HEK293 (cell line): Measurements from ENCODE around the gene HOXB4.

Experiments
- CTCF ChIA-PET: fragments of 350-600 bp; formaldehyde crosslinking; extraction: SDS; loops from one replicate; lab custom pipeline; 2021; ENCODE audit warnings: antibody characterized with exemption; lab: Yijun Ruan, JAX
- POLR2A ChIA-PET: fragments of 300-600 bp; formaldehyde crosslinking; extraction: SDS; loops from one replicate; lab custom pipeline; 2020; ENCODE audit warnings: antibody characterized with exemption, inconsistent platforms; lab: Yijun Ruan, JAX
- H3K27ac ChIP-seq: fragments of 200-500 bp; sonication (Bioruptor generic); 2 replicates; pipeline ENCODE4 v1.5.1; 2014; ENCODE audit warnings: low read depth, low read length, control low read depth, inconsistent platforms; ENCODE audit errors: extremely low read depth
- H3K36me3 ChIP-seq, 2 experiments: fragments of 200-500 bp in 1 of 2; sonication (Bioruptor generic) in 1 of 2; 1 replicate in 1 of 2; 2 replicates in 1 of 2; pipeline ENCODE4 v1.5.1; 2014 to 2017; ENCODE audit warnings: inconsistent platforms in 2 of 2, low read length in 2 of 2; ENCODE audit not compliant: control insufficient read depth in 2 of 2, insufficient read depth in 1 of 2
- H3K4me1 ChIP-seq: fragments of 200-500 bp; sonication (Bioruptor generic); 2 replicates; pipeline ENCODE4 v1.5.1; 2014; ENCODE audit warnings: mild to moderate bottlenecking, low read length, inconsistent platforms; ENCODE audit not compliant: control insufficient read depth, insufficient read depth
- H3K4me3 ChIP-seq: 2 replicates; pipeline ENCODE4 v1.5.1; 2011; ENCODE audit warnings: low read depth, mild to moderate bottlenecking, control low read depth, low read length, moderate library complexity
- H3K9me3 ChIP-seq: fragments of 200-500 bp; sonication (Bioruptor generic); 2 replicates; pipeline ENCODE4 v1.5.1; 2014; ENCODE audit warnings: low read depth, low read length, inconsistent platforms; ENCODE audit not compliant: control insufficient read depth, insufficient read depth
- EGR2 ChIP-seq: fragments of 450-650 bp; formaldehyde crosslinking; IDR thresholded peaks from 2 replicates; pipeline ENCODE4 v1.5.1; 2016; ENCODE audit warnings: low read depth, missing biosample characterization, missing genetic modification characterization
- IKZF3 ChIP-seq: fragments of 450-650 bp; IDR thresholded peaks from 2 replicates; pipeline ENCODE4 v1.5.0; 2018; ENCODE audit warnings: missing biosample characterization, mild to moderate bottlenecking, missing genetic modification characterization, moderate library complexity
- OSR2 ChIP-seq: fragments of 450-650 bp; formaldehyde crosslinking; IDR thresholded peaks from 2 replicates; pipeline ENCODE4 v1.5.1; 2016; ENCODE audit warnings: missing biosample characterization, missing genetic modification characterization
- PRDM1 ChIP-seq: fragments of 450-650 bp; formaldehyde crosslinking; IDR thresholded peaks from 2 replicates; pipeline ENCODE4; 2016; ENCODE audit warnings: missing biosample characterization, missing genetic modification characterization
- REPIN1 ChIP-seq: fragments of 450-650 bp; formaldehyde crosslinking; IDR thresholded peaks from 2 replicates; pipeline ENCODE4 v1.5.1; 2017; ENCODE audit warnings: missing biosample characterization, missing genetic modification characterization, low read depth
- ZBTB10 ChIP-seq: fragments of 450-650 bp; formaldehyde crosslinking; IDR thresholded peaks from 2 replicates; pipeline ENCODE4 v1.5.1; 2016; ENCODE audit warnings: missing biosample characterization, missing genetic modification characterization
- ZBTB17 ChIP-seq: fragments of 450-650 bp; formaldehyde crosslinking; IDR thresholded peaks from 2 replicates; pipeline ENCODE4 v1.5.1; 2016; ENCODE audit warnings: missing biosample characterization, missing genetic modification characterization
- ZBTB7A ChIP-seq: fragments of 450-650 bp; formaldehyde crosslinking; IDR thresholded peaks from 2 replicates; pipeline ENCODE4 v1.5.1; 2016; ENCODE audit warnings: low read depth, missing biosample characterization, missing genetic modification characterization
- ZBTB8A ChIP-seq: fragments of 450-650 bp; formaldehyde crosslinking; IDR thresholded peaks from 2 replicates; pipeline ENCODE4 v1.5.1; 2016; ENCODE audit warnings: missing biosample characterization, missing genetic modification characterization
- ZNF26 ChIP-seq: fragments of 450-650 bp; formaldehyde crosslinking; IDR thresholded peaks from 2 replicates; pipeline ENCODE4 v1.5.1; 2016; ENCODE audit warnings: missing biosample characterization, missing genetic modification characterization
- ZNF394 ChIP-seq: fragments of 450-650 bp; formaldehyde crosslinking; IDR thresholded peaks from 2 replicates; pipeline ENCODE4 v1.5.1; 2016; ENCODE audit warnings: missing biosample characterization, missing genetic modification characterization, mild to moderate bottlenecking, moderate library complexity, borderline replicate concordance
- ZNF513 ChIP-seq: fragments of 450-650 bp; IDR thresholded peaks from 2 replicates; pipeline ENCODE4 v1.5.1; 2018; ENCODE audit warnings: missing biosample characterization, missing genetic modification characterization
- ZNF654 ChIP-seq: fragments of 450-650 bp; formaldehyde crosslinking; IDR thresholded peaks from 2 replicates; pipeline ENCODE4 v1.5.1; 2016; ENCODE audit warnings: low read depth, missing biosample characterization, missing genetic modification characterization
- ZNF843 ChIP-seq: fragments of 450-650 bp; formaldehyde crosslinking; IDR thresholded peaks from 2 replicates; pipeline ENCODE4 v1.5.1; 2016; ENCODE audit warnings: missing biosample characterization, missing genetic modification characterization
- ZSCAN30 ChIP-seq: fragments of 450-650 bp; IDR thresholded peaks from 2 replicates; pipeline ENCODE4 v1.5.1; 2018; ENCODE audit warnings: missing biosample characterization, mild to moderate bottlenecking, missing genetic modification characterization, moderate library complexity
- TF ChIP-seq, protein P1 (sequence below): fragments of 450-650 bp; formaldehyde crosslinking; IDR thresholded peaks from 2 replicates; pipeline ENCODE4 v1.5.1; 2016; ENCODE audit warnings: missing biosample characterization, missing genetic modification characterization

HOXB4 gene

DNA sequence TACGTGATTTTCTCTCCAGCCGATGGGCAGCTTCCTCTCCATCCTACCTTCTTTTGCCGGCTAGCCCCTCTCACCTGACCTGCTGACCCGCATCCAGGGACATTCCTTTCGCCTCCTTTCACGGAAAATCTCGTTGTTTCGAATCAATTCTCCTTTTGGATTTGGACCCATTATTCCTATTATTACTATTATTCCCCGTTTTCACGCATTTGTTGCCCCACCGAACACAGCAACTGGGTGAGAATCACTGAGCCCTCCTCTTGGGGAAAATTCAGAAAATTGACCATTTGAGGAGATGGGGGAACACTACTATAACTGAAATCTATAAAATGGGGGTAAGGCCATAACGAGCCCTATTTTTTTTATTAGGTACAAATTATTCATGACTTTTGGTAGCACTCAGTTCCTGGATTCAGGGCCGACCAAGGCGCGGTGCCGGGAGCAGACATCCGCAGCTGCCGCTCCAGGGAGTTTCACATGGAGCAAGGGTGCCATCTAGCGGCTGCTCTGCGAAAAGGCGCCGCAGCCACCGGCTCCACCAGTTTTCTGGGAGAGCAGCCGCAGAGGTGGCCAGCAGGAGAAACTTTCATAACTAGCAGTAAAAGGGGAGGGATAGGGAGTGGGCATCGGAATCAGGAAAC, 40.2 kb upstream of the HOXB4 start:
- TF ChIP-seq PRDM1 (tag by site-specific recombination), result peak; percentile 39
- peak; percentile 89 for TF ChIP-seq IKZF3
- TF ChIP-seq OSR2 (tag by site-specific recombination), result peak; percentile 36; the same call in 1 of the 2 replicates
- TF ChIP-seq ZBTB8A (tag by site-specific recombination), result peak; percentile 38; the same call in 1 of the 2 replicates
- no peak for TF ChIP-seq ZBTB10 (tag by site-specific recombination)
- 0 out of 2 replicates have a peak, but pooled peaks have one; percentile 35 for TF ChIP-seq REPIN1 (tag by site-specific recombination)
- no peak for TF ChIP-seq ZNF513 (tag by site-specific recombination)
- TF ChIP-seq ZNF654, result peak; percentile 99
- no peak for TF ChIP-seq ZNF26 (tag by site-specific recombination)
- peak; percentile 51 for TF ChIP-seq ZBTB17 (tag by site-specific recombination)
- TF ChIP-seq ZNF394, result 0 out of 2 replicates have a peak, but pooled peaks have one; percentile 22
- TF ChIP-seq ZSCAN30 (tag by site-specific recombination), result peak; percentile 87
- TF ChIP-seq ZBTB7A (tag by site-specific recombination), result no peak
- TF ChIP-seq, protein P1, sequence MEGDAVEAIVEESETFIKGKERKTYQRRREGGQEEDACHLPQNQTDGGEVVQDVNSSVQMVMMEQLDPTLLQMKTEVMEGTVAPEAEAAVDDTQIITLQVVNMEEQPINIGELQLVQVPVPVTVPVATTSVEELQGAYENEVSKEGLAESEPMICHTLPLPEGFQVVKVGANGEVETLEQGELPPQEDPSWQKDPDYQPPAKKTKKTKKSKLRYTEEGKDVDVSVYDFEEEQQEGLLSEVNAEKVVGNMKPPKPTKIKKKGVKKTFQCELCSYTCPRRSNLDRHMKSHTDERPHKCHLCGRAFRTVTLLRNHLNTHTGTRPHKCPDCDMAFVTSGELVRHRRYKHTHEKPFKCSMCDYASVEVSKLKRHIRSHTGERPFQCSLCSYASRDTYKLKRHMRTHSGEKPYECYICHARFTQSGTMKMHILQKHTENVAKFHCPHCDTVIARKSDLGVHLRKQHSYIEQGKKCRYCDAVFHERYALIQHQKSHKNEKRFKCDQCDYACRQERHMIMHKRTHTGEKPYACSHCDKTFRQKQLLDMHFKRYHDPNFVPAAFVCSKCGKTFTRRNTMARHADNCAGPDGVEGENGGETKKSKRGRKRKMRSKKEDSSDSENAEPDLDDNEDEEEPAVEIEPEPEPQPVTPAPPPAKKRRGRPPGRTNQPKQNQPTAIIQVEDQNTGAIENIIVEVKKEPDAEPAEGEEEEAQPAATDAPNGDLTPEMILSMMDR (tag by site-specific recombination), result peak; percentile 96
- TF ChIP-seq EGR2 (tag by site-specific recombination), result no peak
- no peak for TF ChIP-seq ZNF843 (tag by site-specific recombination)
- H3K27ac ChIP-seq, result peak overlapping the region; percentile 44; the same call in 1 of the 2 replicates
- no peaks in the 10 kb centered on the region for H3K9me3 ChIP-seq
- H3K4me3 ChIP-seq, result no peak overlapping the region
- ChIA-PET POLR2A (interaction anchor here (0.9 to 1.3 kb wide), 2 partner anchors 9 to 17 kb away, joined by 3 to 4 read pairs; no protein-coding TSS in a partner anchor), CTCF (interaction anchor here (0.5 to 5.7 kb wide), 45 partner anchors 9 to 593 kb away, joined by 3 to 86 read pairs (median 4); partner anchors contain the start of gene HOXB5)
- H3K36me3 ChIP-seq, result peaks cover 0 to 22% of the 10 kb centered on the region in 2 experiments; a peak in 1 of 3 replicates
- H3K4me1 ChIP-seq, result peaks cover 48% of the 10 kb centered on the region
